ENCODE results near the gene ALDH5A1.

Gene ALDH5A1

DNA sequence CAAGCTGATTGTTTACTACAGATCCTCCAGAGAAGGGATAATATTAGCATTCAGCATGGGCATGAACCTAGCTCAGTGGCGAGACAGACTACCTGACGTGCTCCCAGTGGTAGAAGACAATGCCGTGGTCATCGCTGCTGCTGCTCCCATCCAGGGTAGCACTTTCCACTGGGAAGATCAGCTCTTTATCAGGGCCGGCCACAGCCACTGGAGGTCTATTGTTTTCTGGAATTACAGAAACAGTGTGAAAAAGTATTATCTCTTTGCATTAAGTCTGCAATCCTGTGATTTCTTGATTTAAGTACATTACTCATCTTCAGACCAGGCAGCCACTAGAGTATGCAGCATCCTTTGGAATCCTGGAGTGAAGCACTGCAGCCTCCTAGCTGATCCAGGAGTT, 75.0 kb downstream of the ALDH5A1 start:
- DNase-seq (ENCODE audit: low read depth in 2 of 2) = no peak

DNA sequence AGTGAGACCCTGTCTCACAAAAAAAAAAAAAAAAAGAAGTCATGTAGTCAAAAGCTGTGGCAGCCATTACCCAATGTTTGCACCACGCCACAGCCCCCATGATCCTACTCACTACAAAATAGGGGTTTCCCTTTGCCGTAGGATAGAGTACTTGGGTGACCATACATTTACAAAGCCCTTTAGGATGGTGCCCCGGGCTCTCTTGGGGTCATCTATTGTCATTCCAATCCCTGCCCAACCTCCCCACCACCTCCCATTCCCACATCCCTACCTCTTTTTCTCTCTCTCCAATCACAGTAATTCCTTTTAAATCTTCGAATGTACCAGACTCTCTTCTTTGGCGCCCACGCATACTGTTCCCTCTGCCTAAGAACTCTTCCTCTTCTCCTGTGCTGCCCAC, 76.6 kb downstream of the ALDH5A1 start:
- DNase-seq (ENCODE audit: low read depth in 2 of 2) = no peak

DNA sequence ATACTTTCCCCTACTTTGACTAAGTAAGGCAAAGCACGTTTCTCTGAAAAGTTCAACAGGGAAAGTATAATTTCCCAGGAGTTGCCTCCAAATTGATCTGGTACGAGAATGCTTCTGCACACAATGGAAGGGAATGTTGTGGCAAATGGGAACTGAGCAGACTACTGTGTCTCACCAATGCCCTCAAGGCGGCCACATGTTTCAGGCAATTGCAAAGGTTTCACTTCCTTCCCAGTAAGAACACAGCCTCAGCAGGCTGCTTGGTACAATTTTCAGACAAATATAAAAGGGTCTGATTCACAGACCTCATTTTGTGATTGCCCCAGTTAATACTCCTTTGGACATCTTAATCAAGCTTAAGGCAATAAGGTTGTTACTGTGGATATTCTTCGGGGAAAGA, 80.0 kb downstream of the ALDH5A1 start:
- no peak for DNase-seq (ENCODE audit: low read depth in 2 of 2)

DNA sequence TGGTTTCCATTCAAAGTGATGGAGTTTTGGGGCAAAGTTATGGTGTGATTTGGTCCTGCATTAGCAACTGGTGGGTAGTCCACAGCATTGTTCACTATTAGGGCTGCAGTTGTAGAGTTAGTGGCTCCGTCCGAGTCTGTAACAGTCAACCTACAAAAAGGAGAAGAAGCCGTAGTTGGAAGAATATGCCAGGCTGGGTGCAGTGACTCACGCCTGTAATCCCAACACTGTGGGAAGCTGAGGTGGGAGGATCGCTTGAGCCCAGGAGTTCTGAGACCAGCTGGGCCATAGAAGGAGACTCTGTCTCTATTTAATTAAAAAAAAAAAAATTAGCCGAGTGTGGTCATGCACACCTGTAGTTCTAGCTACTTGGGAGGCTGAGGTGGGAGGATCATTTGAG, 81.7 kb downstream of the ALDH5A1 start:
- no peak for DNase-seq (ENCODE audit: low read depth in 2 of 2)

DNA sequence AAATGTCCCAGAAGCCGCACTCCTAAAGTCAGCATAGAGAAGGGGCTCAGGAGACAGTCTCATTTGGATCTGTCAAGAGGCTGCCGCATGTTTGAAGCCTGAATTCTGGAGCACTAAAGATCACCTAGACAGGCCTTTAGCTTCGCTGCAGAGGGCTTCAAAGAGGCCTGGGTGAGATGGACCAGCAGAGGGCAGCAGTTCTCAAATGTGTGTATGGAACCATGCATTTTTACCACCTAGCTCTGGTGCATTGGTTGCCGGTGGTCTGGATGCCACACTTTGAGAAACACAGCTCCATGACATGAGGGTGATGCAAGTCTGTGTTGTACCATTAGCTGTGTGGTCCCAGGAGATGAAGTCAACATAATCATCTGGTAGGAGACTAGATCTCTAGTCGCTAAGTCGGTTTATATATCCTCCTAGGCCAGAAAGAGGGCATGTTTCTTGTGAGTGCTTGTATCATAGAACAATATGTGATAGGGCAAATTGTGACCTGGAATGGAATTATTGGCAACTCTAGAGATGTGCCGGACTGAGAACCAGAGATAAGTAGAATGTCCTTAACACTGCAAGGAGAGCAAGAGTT, 86.4 kb downstream of the ALDH5A1 start:
- DNase-seq (ENCODE audit: low read depth in 2 of 2) = peak; percentile 46 to 72

DNA sequence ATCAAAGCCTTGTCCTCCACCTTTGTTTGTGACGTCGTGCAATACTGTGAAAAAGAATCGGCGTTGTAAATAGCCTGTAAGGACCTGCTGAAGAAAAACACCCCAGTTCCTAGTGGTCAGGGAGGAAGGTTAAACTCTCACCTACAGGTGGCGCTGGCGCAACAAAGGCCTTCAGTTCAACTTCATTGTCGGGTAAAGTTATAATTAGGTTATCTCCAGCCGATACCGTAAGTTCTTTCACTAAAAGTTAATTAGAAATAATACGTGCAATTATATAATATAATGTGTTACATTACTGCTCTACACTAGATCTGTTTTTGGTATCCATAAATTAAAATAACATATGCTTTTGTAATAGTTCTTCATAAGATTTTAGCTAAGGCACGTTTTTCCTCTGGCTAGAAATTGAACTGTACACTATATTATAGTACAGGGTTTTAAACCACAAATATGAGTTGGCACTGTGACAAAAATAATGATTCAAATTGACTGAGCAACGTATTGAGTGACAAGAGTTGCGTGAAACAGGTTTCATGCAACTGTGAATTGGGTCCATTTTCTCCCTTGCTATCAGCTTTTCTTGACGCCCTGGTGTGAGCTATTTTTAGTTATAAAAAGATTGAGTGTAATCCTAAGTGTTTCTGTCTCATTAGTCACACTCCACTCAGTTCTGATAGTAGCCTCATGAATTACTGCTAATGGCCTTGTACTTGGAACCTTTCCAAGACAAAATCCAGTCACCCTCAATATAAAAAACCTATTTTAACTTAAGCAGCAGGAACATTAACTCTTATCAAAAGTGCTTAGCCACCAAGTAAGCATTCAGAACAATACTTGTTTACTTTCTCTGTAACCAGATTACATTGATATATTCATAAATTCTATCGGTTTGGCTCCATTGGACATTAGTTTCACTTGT, 89.0 kb downstream of the ALDH5A1 start:
- DNase-seq (ENCODE audit: low read depth in 2 of 2) = peak; percentile 41 to 59

DNA sequence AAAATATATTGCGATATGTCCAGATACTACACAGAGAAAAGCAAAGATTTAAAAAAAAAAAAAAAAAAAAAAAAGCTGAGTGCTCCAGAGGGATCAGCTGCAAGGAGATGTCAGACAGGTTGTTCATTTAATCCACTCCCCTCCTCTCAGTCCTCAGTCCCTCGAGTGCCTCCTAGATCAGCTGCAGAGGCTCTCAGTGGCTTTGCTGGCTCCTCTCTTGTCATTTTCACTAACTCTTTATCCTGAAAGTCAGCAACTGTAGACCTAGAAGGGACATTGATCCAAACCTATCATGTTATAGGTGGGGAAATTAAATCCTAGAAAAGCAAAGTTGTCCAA, 89.6 kb downstream of the ALDH5A1 start:
- no peak for DNase-seq (ENCODE audit: low read depth in 2 of 2)
